ENCODE data around the gene THRB.
"Not testable (repeated sequence)": the region's sequence is repeated elsewhere in the genome, so short reads cannot be mapped to it uniquely, and the experiment has no call there.

THRB gene

DNA sequence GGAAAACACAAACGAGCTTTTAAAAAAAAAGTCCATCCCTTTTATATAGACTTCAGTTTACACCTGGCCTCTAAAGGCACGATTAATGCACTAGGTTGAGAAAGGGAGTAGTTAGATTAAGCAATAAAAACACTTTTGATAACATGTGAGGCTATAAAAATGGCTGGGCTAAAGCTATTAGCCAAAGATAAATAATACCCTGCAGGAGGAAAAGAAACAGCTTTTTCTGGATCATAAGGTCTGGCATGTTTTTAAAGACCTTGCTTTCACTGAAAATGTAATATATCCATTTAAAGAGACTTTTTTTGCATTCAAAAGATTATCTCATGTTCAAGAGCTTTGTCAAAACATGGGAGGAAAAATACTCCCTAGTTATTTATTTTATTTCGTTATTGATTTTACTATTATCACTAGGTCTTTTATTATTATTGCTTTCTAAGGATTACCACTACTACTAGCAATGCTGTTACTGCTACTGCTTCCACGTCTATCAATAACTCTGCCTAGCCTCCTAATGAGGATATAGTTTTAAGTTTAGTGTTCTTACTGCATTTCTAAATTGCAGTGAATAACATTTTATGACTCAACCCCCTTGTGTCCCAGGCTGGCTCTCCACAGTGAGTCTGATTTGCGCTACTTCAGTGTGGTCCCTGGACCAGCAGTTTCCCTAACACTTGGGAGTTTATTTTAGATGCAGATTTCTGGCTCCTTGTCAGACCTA is 93.4 kb downstream of the THRB start:
- DNase-seq = no peak

DNA sequence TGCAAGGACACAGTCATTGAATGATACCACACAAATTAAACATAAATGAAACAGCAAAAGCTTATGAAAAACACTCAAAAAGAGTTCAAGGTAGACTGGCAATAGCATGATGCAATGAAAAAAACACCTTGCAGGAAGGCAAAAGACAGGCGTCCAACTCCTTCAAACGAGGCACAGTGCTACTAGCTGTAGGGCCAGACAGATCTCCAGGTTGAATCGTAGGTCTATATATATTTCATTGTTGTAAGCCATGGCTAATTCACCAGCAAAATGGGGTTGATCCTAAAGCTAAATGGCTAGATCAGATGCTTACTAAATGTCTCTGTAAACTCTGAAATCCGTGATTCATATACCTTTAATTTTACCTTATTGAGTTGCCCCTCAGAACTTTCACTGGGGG is 94.2 kb downstream of the THRB start:
- DNase-seq = no peak

DNA sequence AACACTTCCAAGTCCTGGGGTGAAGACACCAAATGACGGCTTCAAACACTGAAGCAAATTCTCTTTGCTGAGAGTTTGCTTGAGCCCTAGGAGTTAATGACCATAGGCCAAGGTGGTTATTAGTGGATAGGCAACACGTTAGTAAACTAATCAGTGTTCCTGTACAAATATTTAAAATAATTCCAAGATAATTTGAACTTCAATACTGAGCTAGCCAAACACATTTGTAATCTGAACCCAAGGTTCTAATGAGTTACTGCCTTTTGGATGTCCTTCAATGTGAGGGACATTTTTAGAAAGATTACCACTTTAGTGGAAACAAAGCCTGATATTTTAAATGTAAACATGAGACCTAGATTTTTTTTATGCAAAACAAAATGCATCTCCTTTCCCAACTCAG is 94.6 kb downstream of the THRB start:
- no peak for DNase-seq

DNA sequence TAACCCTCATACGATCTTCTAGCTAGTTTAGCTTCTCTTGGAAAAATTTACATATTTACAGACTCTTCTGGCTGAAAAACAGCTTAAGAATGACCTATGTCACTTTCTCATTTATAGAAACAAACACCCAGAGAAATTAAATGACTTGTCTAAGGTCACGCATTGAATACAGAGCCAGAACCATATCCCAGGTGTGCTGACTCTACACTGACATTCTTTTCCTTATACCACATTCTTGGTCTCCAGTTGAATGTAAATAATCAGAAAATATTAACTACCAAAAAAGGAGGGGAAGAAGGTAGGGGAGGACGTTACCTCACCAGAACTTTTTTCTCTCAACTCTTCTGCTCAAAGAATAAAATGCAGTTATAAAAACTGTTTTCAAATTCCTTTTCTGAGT is 95.0 kb downstream of the THRB start:
- no peak for DNase-seq

DNA sequence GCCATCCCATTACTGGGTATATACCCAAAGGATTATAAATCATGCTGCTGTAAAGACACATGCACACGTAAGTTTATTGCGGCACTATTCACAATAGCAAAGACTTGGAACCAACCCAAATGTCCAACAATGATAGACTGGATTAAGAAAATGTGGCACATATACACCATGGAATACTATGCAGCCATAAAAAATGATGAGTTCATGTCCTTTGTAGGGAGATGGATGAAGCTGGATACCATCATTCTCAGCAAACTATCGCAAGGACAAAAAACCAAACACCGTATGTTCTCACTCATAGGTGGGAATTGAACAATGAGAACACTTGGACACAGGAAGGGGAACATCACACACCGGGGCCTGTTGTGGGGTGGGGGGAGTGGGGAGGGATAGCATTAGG is 95.9 kb downstream of the THRB start:
- DNase-seq = not testable (repeated sequence)

DNA sequence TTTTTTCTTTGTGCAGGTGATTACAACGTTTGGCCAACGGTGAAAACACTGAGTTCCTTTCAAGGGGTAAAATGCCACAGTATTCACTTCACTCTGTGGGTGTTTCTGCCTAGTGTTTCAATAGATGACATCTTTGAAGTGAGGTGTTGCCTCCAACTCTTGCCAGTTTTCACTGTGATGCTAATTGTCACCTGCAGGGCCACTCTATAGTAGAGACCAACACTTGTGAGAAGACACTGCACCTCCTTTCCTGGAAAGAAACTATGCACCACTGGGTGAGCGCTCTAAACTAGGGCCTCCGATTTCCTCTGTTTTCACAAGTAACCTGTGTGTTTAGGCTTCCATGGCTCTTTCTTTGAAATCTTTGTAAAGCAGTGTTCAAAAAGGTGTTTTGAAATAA is 98.3 kb downstream of the THRB start:
- no peak for DNase-seq

DNA sequence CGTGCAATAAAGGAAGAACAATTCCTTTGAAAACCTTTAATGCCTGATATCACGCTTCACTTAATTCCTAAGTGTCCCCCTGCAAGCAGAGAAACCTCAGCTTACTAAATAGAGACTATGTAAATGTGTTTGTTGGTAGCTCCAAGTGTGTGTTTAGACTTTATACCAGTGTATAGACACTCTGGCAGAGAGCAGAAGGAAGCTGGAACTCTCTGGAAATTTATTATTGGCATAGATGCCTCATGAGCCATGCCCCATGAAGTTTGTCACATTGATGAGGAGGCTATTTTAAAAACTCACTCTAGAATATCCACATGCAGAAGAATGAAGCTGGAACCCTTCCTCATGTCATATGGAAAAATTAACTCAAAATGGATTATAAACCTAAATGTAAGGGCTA is 99.9 kb downstream of the THRB start:
- no peak for DNase-seq

DNA sequence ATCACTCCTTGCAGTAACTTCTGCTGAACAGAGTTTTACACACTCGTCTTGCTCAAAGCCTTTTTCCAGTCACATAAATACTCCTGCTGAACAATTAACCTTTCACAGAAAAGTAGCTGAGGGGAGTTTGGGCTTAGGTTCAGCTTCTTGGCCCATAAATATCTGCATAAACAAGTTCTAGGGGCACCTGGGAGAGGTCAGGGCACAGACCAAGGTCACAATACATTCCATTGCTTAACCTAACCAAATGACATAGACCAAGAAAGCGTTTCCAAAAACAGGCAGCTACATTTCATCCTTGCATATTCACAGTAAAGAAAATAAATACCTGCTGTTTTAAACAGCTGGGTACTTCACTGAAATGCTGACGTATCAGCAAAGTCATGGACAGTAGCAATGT is 101.3 kb downstream of the THRB start:
- DNase-seq = no peak

DNA sequence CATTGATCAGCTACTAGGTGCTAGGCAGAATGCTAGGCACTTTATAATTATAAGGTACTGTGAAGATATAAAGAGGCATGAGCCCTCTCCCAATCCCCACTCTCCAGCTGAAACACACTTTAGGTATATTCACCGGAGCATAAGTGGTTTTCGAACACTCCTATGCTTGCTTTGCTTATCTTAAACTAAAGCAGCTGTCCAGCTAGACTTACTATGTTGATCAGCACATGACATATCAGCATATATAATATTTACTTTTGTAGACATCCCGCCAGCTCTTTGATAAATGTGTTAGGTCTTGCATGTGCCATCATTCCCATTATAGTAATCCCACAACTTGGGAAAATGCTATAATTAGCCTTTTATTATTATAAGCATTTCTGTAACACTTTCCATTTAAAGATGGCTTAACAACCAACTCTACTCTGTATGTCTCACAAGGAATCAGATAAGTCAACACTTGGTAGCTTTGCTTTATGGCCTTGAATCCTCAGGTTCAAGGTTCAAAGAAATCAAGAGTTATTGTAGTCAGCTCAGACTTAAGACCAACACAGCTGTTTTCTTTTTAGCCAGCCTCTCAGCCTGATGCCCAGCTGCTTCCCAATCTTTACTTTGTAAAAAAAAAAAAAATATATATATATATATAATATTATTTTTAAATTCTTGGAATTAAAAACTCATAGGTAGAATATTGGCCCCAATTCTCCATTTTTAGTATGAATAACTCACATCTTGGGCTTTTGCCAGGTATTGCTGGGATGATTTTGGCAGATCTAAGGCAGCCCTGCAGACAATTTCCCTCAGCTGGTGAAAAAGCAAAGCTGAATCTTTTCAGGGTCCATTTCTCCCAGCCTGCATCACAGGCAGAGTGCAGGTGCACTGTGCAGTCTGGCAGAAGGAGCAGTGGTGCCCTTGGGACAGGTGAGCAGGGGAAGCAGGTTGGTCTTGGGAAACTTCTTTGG is 104.2 kb downstream of the THRB start:
- DNase-seq = no peak

DNA sequence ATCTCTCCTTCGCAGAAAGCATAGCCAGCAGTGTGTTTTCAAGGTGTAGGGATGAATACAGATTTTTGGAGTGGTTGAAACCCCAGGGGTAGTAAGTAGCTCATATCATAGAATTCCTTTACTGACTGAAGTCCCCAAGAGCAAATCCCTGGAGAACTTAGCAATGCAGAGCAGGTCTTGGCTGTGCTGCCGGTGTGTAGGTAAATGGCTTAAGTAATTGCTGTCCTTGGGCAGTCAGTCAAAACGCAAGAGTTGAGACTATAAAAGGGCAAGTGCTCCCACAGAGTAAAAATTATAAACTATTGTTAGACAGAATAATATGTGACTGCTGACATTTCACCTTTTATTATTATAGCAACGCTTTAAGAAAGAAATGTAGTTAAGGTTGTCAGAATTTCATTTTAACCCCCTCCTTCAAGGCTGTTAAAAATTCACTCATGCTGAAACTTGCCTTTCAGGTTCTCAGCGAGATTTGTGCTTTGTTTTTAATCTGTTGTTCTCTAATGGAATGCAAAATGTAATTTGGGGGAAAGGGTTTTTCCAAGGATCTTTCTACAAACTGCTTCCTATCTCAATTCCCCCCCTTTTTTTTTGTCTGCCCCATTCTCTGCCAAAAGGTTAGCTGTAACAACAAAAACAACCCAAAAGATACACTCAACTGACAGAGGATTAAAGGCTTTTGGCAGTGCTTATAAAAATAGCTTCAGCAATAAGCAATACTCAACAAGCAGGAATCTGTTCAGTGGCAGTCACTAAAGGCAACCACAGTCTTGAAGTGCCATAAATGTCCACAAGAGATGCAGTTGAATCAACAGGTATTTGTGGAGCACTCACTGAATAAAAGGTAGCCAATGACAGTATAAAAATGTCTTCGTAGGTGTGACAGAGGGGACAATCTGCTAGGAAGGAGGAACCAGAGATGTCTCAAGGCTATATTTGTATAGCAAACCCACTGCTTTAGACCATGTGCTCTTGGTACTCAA is 105.3 kb downstream of the THRB start:
- DNase-seq = no peak

DNA sequence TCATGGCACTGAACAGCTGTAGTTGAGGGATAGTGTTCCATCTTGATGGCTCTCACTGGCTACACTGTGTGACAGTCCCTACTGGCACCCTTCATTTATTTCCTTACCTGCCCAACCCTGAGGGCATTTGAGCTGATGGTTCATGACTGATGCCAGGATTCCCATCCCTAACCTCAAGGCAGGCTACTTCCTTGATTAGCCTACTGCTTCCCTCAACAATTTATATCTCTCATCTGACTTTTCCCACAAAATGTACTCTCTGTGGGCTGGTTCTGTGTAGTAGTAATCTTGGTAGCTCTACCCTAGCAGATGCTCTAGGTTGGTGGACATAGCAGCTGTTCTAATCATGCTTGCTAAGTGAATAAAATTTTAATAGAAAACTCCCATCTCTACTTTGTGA is 106.0 kb downstream of the THRB start:
- DNase-seq = no peak

DNA sequence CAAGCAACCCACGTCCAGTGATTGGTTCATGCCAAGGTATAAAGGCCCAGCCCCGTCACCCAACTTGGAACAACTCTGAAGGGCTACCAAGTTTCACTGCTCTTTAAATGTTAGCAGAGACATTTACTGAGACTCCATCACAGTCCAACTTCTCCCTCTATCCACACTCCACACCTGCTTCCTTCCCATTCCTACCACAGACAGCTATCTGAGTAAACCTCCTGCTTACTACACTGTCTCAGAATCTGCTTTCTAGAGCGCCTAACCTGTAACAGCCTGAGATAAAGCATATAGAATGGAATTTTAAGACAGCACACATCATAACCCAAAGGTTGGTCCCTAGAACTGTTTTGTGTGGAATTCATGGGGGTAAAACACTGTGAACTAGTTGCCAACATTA is 106.5 kb downstream of the THRB start:
- no peak for DNase-seq

DNA sequence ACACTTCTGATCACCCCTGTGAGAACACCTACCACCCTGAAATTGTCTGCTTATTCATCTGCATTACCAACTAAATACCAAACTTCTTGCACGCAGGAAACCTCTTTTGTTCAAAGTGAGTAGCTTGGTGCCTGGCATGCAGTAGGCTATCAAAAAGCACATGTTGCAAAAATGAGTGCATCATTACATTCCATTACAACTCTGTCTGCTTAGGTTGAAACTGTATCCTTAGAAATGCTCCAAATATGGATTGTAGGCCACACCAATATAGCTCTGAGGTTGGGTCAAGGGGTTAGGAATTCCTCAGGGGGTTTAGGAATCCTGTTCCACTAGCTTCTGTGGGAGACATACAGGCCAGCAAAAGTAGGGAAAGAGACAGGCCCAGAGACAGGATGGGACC is 107.2 kb downstream of the THRB start:
- DNase-seq = no peak

DNA sequence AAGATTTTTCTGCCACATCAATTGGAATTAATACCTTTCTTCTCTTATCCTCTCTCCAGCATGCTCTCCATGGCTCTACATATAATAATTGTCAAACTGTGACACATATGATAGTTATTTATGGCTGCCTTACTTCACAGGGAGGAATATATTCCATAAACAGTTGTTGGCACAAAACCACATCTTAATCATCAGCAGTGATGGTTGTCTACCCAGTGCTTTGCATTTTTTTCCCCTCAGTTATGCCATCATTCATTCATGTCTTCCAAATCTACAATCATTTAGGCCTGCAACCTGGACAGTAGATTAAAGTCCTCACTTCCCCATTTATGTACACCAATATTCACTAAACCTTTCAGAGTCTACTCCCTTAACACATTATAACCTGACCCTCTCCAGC is 107.7 kb downstream of the THRB start:
- no peak for DNase-seq

DNA sequence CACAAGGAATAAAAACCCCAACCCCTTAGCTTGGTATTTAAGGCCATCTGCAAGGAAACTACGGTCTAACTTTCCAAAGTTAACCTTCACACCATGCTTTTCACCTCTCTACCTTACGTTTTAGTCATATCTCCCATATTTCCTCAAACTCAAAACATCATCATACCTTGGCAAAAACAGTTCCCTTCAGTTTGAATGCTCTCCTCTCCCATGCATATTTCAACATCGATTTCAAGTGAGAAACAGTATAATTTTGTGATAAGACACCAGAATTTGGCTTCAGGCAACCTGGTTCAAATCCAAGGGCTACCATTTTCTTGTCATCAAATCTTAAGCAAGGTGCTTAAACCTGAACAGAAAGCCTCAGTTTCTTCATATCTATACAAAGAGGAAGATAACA is 108.2 kb downstream of the THRB start:
- DNase-seq = no peak

DNA sequence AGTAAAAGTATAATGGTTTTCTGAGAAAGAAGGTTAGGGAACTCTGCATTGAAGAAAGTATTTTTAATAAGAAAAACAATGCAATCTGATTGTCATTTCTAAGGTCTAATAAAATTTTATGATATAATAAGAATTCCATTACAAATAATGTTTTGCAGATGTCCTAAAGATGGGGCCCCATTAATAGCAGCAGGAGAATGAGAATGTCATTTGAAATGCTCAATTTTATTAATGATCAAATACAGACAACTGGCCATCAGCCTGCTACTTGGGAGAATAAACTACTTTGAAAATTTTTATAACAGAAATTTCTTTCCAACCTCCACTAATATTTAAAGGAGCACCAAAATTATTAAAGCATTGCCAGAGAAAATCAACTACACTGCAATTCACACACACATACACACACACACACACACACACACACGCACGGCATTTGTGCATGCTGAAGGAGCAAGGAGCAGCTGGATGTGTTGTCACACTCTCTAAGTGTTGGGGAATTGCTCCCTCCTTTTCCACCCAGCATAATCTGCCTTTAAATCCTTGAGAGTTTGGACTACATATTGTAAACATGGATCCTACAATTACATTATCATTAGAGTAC is 109.5 kb downstream of the THRB start:
- DNase-seq = no peak

DNA sequence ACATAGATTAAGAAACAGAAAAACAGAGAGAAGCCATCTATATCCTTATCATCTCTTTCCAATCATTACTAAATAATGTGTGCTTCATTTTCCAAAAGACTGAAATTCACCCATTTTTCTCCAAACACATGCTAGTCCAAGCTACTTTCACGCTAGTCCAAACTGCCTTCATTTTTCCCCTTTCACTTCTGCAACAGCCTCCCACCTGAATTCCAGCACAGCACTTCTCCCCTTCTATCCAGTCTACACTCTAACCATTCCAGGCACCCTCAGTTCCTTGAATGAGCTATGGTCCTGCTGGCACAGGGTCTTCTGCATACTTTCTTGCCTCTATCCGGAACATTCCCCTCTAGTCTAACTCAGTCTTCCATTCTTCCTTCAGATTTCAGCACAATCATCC is 112.0 kb downstream of the THRB start:
- no peak for DNase-seq

DNA sequence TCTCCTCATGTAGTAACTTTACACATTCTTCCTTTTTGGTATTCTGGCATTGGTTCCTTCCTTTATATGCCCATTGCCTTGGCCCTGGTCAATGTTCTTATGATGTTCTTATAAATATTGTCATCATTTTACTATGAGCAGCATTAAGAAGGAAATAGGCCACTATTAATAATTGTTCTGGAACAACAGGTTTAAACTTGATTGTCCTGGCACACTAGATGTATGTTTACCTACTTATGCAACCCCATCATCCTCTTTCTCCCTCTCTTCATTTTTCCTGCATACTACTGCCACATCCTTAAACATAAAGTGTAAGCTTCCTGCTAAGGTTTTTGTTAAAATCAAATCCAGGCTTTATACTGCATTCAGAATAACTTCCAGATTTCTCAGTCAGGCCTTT is 114.7 kb downstream of the THRB start:
- no peak for DNase-seq

DNA sequence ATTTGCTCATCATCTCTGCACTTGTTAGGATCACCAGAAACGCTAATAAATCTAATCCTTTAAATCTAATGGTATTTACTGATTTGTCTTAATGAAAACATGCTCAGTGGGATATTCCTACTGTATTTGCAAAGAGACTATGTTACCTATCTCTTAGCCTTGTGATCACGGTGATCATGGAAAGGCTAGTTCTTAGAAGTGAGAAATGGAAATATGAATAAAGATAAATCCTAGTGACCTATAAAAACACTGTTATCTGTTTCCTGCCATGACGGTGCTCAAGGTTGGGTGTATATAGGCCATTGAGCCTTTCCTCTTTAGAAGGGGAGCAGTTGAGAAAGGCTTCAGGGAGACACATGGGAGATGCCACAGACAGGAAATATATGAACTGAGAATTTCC is 116.3 kb downstream of the THRB start:
- DNase-seq = no peak

DNA sequence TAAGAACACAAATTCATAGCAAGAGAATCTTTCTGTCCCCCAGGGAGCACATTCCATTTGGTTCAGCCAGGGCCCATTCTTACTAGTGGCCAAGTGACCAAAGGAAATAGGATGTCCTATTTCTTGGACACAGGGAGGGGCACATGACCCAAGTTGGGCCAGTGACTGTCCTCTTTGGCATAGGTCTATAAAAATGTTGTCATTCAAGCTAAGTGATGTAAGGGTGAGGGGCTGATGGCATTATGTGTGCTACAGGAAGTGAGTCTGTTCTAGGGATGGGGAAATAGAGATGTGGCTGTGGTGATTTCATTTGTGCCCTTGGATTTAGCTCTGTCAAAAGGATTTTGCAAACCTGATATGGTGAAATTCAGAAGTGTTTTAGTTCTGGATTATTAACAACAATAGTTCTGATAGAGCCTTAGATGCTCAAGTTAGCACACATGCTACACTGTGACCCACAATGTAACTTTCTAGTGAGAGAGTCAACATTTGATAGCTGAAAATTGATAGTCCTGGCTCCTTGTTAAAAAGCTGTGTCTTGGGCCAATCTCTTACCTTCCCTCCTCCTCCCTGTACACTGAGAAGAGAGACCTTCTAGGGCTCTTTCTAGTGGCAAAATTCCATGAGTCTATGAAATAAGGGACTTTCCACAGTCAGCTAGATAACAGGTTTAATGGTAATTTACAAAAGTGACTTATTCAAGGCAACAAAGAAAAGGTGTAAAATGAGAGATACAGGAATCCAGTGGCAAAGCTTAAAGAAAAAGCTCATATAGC is 117.2 kb downstream of the THRB start:
- no peak for DNase-seq

DNA sequence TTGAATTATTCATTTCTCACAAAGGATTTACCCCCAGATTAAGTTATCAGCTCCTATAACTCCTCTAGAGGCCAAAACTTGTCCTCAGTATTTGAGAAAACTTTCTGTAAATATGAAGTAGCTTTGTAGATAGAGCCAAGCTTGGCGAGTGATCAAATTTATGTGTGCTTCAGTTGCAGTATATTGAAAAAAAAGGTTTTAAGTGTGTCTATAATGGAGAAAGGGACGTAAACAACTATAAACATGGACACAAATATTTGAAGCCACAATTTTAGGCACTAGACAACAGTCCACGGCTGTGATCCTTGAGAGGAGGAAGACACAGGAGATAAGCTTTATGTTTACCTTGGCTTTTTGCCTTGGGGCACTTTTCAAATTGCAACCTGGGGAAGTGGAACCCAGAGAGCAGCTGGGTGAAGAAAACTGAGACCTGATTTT is 118.7 kb downstream of the THRB start:
- DNase-seq = no peak

DNA sequence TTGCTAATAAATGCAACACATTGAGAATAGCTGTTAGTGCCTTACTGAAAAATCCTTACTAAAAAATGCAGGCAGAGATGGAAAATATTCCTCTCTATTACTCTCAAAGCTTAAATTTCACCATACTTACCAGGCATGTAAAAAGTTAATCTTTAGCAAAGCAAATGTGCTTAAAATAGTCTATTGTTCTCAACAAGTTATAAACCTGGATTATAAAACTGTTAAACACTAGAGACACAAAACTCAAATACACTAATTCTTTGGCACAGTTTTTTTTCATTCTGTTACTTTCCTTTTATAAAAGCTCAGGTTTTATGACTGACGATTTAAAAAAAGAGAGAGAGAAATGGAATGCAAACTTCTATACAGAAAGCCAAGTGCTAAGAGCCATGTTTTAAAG is 119.8 kb downstream of the THRB start:
- no peak for DNase-seq
